Cardiac muscle cell (in vitro differentiated cells and primary cell): ENCODE results near the gene GUCY2D. TPM values are rescaled to one million over a fixed set of nuclear protein-coding genes. Genes with fewer than 3 reads are reported as not detected.

Experiments
- DNase-seq, 2 donors: peaks; one replicate each; pipeline versions ENCODE4 v3.0.0 to v3.0.0-alpha.2; 2010 to 2017; ENCODE audit warnings: low read depth in 1 of 2, low spot score in 1 of 2
- H3K27ac ChIP-seq: fragments of 200-600 bp; sonication (generic); 2 replicates; pipeline ENCODE4 v1.5.1; 2016
- H3K27me3 ChIP-seq: fragments of 200-600 bp; sonication (generic); 2 replicates; pipeline ENCODE4 v1.6.0; 2016; ENCODE audit warnings: control low read depth
- H3K36me3 ChIP-seq: fragments of 200-600 bp; sonication (generic); 2 replicates; pipeline ENCODE4 v1.5.1; 2016; ENCODE audit warnings: control low read depth
- H3K4me1 ChIP-seq: fragments of 200-600 bp; sonication (generic); 2 replicates; pipeline ENCODE4 v1.8.1; 2017; ENCODE audit warnings: low read depth, mild to moderate bottlenecking, mixed run types
- H3K4me3 ChIP-seq: fragments of 200-600 bp; sonication (generic); 2 replicates; pipeline ENCODE4 v1.5.1; 2016; ENCODE audit warnings: mild to moderate bottlenecking
- H3K9me3 ChIP-seq: fragments of 200-600 bp; sonication (generic); 2 replicates; pipeline ENCODE4 v1.5.1; 2017; ENCODE audit warnings: low read depth, mild to moderate bottlenecking, control low read depth
- polyA plus RNA-seq: library from polyadenylated mRNA; unstranded; fragments of >200 nt; fragmentation: Nextera tagmentation; extraction: Ambion mirVana; gene quantifications from 2 replicates; pipeline ENCODE4 v1.2.1, GENCODE V29; 2016
- total RNA-seq: library from RNA; depleted of rRNA; stranded (reverse); fragments of >200 nt; gene quantifications from 2 replicates; pipeline ENCODE4 v1.2.3, GENCODE V29; 2016
- TF ChIP-seq, protein P1 (sequence below): IDR thresholded peaks from 2 replicates; pipeline ENCODE4 v1.5.1; 2012; ENCODE audit warnings: low read depth, mild to moderate bottlenecking, low read length

GUCY2D gene
- total and polyA plus RNA-seq, 2 experiments from 2014 or later = 0.54 to 1.1 TPM

DNA sequence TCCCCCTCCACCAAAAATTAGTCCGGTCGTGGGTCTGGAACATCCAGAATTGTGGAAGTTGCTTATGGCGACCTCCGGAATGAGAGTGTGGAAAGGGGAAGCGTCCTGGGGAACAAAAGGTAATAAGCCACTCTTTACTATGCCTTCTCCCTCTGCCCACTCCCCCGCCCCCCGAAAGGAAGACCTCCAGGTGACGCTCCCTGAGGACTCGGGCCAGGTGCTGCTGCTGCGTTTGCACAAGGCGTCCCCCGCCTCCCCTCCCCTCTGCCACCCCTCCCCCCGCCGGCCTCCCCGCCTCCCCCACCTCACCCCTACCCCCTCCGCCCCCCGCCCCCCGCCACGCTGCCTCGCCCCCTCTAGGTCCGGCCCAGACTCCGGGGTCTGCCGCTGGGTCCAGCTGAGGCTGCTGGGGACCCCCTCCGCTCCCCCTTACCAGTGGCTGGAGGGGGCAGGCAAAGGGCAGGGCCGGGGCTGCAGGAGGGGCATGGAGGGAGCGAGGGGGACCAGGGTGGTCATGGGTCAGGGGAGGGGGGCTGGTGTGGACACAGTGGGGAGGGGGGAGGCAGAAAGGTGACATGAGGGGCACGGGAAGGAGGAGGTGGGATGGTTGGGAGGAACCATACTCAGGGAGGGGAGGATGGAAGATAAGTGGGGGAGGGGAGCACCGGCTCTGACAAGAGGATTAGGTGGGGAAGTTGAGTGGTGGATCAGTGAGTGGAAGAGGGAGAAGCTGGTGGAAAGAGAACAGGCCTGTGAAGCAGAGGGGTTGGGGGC lies 61.5 kb downstream of the GUCY2D start:
- TF ChIP-seq, protein P1, sequence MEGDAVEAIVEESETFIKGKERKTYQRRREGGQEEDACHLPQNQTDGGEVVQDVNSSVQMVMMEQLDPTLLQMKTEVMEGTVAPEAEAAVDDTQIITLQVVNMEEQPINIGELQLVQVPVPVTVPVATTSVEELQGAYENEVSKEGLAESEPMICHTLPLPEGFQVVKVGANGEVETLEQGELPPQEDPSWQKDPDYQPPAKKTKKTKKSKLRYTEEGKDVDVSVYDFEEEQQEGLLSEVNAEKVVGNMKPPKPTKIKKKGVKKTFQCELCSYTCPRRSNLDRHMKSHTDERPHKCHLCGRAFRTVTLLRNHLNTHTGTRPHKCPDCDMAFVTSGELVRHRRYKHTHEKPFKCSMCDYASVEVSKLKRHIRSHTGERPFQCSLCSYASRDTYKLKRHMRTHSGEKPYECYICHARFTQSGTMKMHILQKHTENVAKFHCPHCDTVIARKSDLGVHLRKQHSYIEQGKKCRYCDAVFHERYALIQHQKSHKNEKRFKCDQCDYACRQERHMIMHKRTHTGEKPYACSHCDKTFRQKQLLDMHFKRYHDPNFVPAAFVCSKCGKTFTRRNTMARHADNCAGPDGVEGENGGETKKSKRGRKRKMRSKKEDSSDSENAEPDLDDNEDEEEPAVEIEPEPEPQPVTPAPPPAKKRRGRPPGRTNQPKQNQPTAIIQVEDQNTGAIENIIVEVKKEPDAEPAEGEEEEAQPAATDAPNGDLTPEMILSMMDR = no peak
- no peaks in the 10 kb centered on the region for H3K4me1 ChIP-seq
- no peak for DNase-seq
- peaks cover 93% of the 10 kb centered on the region for H3K27me3 ChIP-seq
- H3K27ac ChIP-seq = no peak overlapping the region
- H3K36me3 ChIP-seq = no peaks in the 10 kb centered on the region
- no peaks in the 10 kb centered on the region for H3K9me3 ChIP-seq
- H3K4me3 ChIP-seq = no peak overlapping the region

GRCh38 chr17:8064561-8065019 lies 62.2 kb downstream of the GUCY2D start:
- TF ChIP-seq, protein P1 = no peak
- H3K27ac ChIP-seq = no peak overlapping the region
- H3K9me3 ChIP-seq = no peaks in the 10 kb centered on the region
- H3K36me3 ChIP-seq = no peaks in the 10 kb centered on the region
- no peak overlapping the region for H3K4me3 ChIP-seq
- H3K27me3 ChIP-seq = peaks cover 93% of the 10 kb centered on the region
- H3K4me1 ChIP-seq = no peaks in the 10 kb centered on the region
- DNase-seq = no peak

DNA sequence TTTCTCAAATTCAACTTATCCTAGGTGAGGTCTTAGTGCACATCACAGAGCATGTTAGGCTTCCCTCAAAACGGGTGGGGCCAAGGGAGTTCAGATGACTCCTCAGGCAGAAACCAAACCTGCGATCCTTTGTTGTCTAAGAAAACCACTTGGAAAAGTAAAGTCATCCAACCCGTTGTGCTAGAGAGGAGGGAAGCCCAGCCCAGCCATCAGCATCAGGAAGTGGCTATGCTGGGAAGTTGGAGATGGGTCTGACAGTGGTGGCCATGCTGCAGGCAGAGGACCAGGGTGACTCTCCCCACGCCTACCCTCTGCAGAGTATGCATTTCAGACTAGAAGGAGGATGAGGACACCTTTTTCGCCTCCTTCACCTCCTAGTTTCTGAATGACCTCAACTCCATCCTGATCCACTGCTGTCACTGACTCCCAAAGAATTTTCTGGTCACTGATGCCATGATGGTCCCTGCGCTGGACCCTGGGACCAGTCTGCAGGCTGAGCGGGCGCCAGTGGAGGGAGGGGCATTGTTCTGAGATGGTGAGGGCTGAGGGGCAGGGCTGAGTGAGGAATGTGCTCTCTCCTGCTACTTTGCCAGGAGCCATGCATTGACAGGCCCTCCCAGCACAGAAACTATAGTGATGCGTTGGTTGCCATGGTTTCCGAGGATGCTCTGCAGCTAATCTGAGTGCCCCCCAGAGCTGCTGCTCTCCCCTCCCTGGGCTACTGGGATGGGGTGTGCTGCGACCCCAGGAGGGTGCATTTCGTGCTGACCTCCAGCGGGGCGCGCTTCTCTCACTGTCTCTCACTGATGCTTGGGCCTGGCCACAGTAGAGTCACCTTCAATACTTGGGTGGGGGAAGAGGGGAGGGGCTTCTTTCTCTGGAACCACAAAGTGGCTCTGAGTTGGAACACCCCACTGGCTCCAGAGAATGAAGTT lies 64.7 kb downstream of the GUCY2D start:
- Histone ChIP-seq H3K27ac (no peak overlapping the region), H3K36me3 (no peaks in the 10 kb centered on the region), H3K4me1 (no peaks in the 10 kb centered on the region), H3K4me3 (no peak overlapping the region), H3K9me3 (no peaks in the 10 kb centered on the region), H3K27me3 (peaks cover 96% of the 10 kb centered on the region)
- DNase-seq = no peak
- TF ChIP-seq, protein P1 = no peak

GRCh38 chr17:8067806-8068205 lies 65.4 kb downstream of the GUCY2D start:
- H3K27ac ChIP-seq = no peak overlapping the region
- peaks cover 96% of the 10 kb centered on the region for H3K27me3 ChIP-seq
- no peaks in the 10 kb centered on the region for H3K9me3 ChIP-seq
- TF ChIP-seq, protein P1 = no peak
- H3K4me3 ChIP-seq = no peak overlapping the region
- no peaks in the 10 kb centered on the region for H3K36me3 ChIP-seq
- H3K4me1 ChIP-seq = no peaks in the 10 kb centered on the region
- DNase-seq = no peak

- DNase-seq = no peak
- H3K36me3 ChIP-seq = no peaks in the 10 kb centered on the region
- peaks cover 96% of the 10 kb centered on the region for H3K27me3 ChIP-seq
- H3K4me3 ChIP-seq = no peak overlapping the region
- H3K27ac ChIP-seq = no peak overlapping the region
- TF ChIP-seq, protein P1 = no peak
- no peaks in the 10 kb centered on the region for H3K4me1 ChIP-seq
- no peaks in the 10 kb centered on the region for H3K9me3 ChIP-seq
Observed at GRCh38 chr17:8068736-8069586, 66.5 kb downstream of the GUCY2D start.
